Right lobe of liver (tissue), 6 donors: ENCODE results near the gene KCNB1. TPM values are rescaled to one million over a fixed set of nuclear protein-coding genes. Genes with fewer than 3 reads are reported as not detected.

Experiments used
- ATAC-seq, 4 donors: fragments of 200-7000 bp; cut with Tn5 transposase; one replicate each; pipeline ENCODE4 v1.9.1; 2020; ENCODE audit warnings: mild to moderate bottlenecking in 4 of 4, moderate library complexity in 4 of 4
- DNase-seq, 3 donors: peaks; one replicate each; pipeline ENCODE4 v3.0.0-alpha.2; 2020
- H3K27ac ChIP-seq, 3 donors: fragments of 200-600 bp; one replicate each; pipeline ENCODE4 v1.8.0; 2022
- H3K27me3 ChIP-seq, 2 donors: fragments of 200-600 bp; one replicate each; pipeline ENCODE4 v1.8.0; 2022
- H3K36me3 ChIP-seq, 4 donors: fragments of 200-600 bp; sonication (generic) in 1 of 4; one replicate each; pipeline versions ENCODE4 v1.5.1 to v1.8.0; 2017 to 2022; ENCODE audit warnings: control low read depth in 1 of 4
- H3K4me1 ChIP-seq, 4 donors: fragments of 200-600 bp; sonication (generic) in 1 of 4; one replicate each; pipeline versions ENCODE4 v1.5.1 to v1.8.0; 2017 to 2022; ENCODE audit warnings: control low read depth in 1 of 4
- H3K4me3 ChIP-seq, 3 donors: fragments of 200-600 bp; one replicate each; pipeline ENCODE4 v1.8.0; 2022
- H3K9me3 ChIP-seq, 4 donors: fragments of 200-600 bp; sonication (generic) in 1 of 4; one replicate each; pipeline versions ENCODE4 v1.5.1 to v1.8.0; 2017 to 2022; ENCODE audit warnings: control low read depth in 1 of 4
- CTCF ChIP-seq, 4 donors: fragments of 200-600 bp in 3 of 4; fragments of 450-650 bp in 1 of 4; IDR thresholded peaks; one replicate each; pipeline versions ENCODE4 v1.5.1 to v1.8.0; 2016 to 2022; ENCODE audit warnings: antibody characterized with exemption in 4 of 4, mild to moderate bottlenecking in 2 of 4
- POLR2A ChIP-seq: fragments of 450-650 bp; IDR thresholded peaks from one replicate; pipeline ENCODE4 v1.6.1; 2017; ENCODE audit warnings: antibody characterized with exemption, mild to moderate bottlenecking
- WGBS: methylation state at CpG from one replicate; pipeline ENCODE4 v1.1.6; 2018; ENCODE audit warnings: low coverage, low lambda C conversion rate; ENCODE audit not compliant: insufficient coverage; ENCODE audit errors: missing lambda C conversion rate; 5-methylcytosine and 5-hydroxymethylcytosine counted together
- intact Hi-C, 2 donors: fragments of 100-400 bp; cut with DNase I; formaldehyde crosslinking; loops; one replicate each; pipeline versions ENCODE4 v1.11.2 to v1.14.1; 2022
- total RNA-seq, 6 experiments: library from RNA; depleted of rRNA in 2 of 6; stranded (reverse); fragments of >200 nt in 2 of 6; fragmentation: NEBNext Ultra II Directional in 3 of 6; extraction: Animal tissue kit (Norgen Biotek cat#: 25700) in 3 of 6; gene quantifications; one replicate each; pipeline versions ENCODE4 v1.1.0 to v1.2.4, GENCODE V29; 2016 to 2023
- donor health status: DM: no; HTN: yes; CAD: no.
- donor health status: DM: no; HTN: no; CAD: no.
- donor health status: DM: no; HTN: no; CAD: no.
- donor health status: DM: no; HTN: yes; CAD: no.
- donor health status: DM: no; HTN: yes; CAD: no.

KCNB1 gene
- total RNA-seq, 6 experiments from 2014 or later = 1.5 to 8.2 (median 3.8) TPM

DNA sequence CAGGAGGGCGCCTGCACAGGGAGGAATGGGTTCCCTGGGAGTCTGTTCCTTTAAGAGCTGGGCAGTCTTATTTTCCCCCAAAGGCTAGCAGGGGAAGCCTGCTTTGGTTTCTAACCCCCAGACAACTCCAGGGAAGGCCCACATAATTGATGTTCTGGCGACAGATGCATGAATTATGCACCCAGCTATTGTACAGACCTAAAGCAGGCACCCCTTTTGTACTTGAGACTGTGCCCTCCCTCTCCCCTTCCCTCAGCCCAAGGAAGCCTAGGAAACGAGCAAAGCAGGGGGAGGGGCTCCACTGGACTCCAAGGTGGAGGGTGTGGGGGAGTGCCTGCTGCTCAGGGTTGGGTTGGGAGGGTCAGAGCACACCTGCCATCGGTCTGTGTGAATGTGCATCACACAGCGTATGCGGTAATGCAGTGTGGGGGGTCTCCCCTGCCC, 102.1 kb downstream of the KCNB1 start:
- no peaks in the 10 kb centered on the region for H3K27me3 ChIP-seq
- ATAC-seq = no peak
- no peak overlapping the region for H3K27ac ChIP-seq
- no peak for DNase-seq
- no peak overlapping the region for H3K4me3 ChIP-seq
- no peaks in the 10 kb centered on the region for H3K9me3 ChIP-seq
- 43% methylated on average over 1 of the region's 6 CpGs for WGBS
- intact Hi-C loops = no loop called here
- H3K4me1 ChIP-seq = peaks cover 0 to 14% (median 3%) of the 10 kb centered on the region in 4 donors
- no peak for TF ChIP-seq POLR2A
- TF ChIP-seq CTCF (IDR thresholded peaks at IDR 0.05) = no peak
- no peaks in the 10 kb centered on the region for H3K36me3 ChIP-seq

- Histone ChIP-seq H3K4me3 (no peak overlapping the region), H3K27me3 (no peaks in the 10 kb centered on the region), H3K4me1 (peaks cover 0 to 14% (median 3%) of the 10 kb centered on the region in 4 donors), H3K36me3 (no peaks in the 10 kb centered on the region), H3K9me3 (no peaks in the 10 kb centered on the region), H3K27ac (no peak overlapping the region)
- no peak for TF ChIP-seq CTCF (IDR thresholded peaks at IDR 0.05)
- no peak for TF ChIP-seq POLR2A
- intact Hi-C loops = no loop called here
- DNase-seq (no peak), ATAC-seq (no peak)
- 66% methylated on average over 6 of the region's 7 CpGs for WGBS
These were observed 103.1 kb downstream of the KCNB1 start for GRCh38 chr20:49379338-49379737.

- intact Hi-C loops = no loop called here
- Histone ChIP-seq H3K27ac (no peak overlapping the region), H3K36me3 (no peaks in the 10 kb centered on the region), H3K27me3 (no peaks in the 10 kb centered on the region), H3K9me3 (no peaks in the 10 kb centered on the region), H3K4me3 (no peak overlapping the region), H3K4me1 (peaks cover 0 to 14% (median 3%) of the 10 kb centered on the region in 4 donors)
- 58% methylated on average over 4 of the region's 4 CpGs for WGBS
- TF ChIP-seq POLR2A = no peak
- no peak for TF ChIP-seq CTCF (IDR thresholded peaks at IDR 0.05)
- no peak for DNase-seq
- no peak for ATAC-seq
These were observed 105.1 kb downstream of the KCNB1 start for GRCh38 chr20:49377326-49377725.

DNA sequence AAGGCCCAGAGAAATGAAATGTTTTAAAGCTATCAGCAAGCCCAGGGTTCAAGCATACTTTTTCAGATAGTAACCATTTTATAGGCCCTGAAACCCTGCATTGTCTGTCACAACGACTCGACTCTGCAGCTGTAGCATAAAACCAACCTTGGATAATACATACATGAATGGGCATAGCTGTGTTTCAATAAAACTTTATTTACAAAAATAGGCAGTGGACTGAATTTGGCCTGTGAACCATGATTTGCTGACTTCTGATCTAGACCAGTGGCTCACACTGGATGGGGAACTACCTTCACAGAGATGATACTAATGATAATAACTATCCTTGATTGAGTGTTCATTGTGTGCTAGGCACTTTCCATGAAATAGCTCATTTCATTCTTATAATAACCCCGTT, 107.3 kb downstream of the KCNB1 start:
- WGBS = 88% methylated on average over 3 of the region's 3 CpGs
- DNase-seq (no peak), ATAC-seq (no peak)
- Histone ChIP-seq H3K4me1 (no peaks in the 10 kb centered on the region), H3K36me3 (no peaks in the 10 kb centered on the region), H3K27ac (no peak overlapping the region), H3K4me3 (no peak overlapping the region), H3K9me3 (no peaks in the 10 kb centered on the region), H3K27me3 (no peaks in the 10 kb centered on the region)
- intact Hi-C loops = no loop called here
- TF ChIP-seq CTCF (IDR thresholded peaks at IDR 0.05) (no peak), POLR2A (no peak)
